CMK (cell line): ENCODE data around the gene DMGDH.
"Not testable (repeated sequence)": the region's sequence is repeated elsewhere in the genome, so short reads cannot be mapped to it uniquely, and the experiment has no call there.

ENCODE experiments used
- DNase-seq: peaks from one replicate; pipeline ENCODE4 v3.0.0-alpha.2; 2010; ENCODE audit warnings: low read depth

Gene DMGDH

GRCh38 chr5:79011219-79011836, 58.1 kb downstream of the DMGDH start:
- DNase-seq: no peak

GRCh38 chr5:79008362-79008761, 61.1 kb downstream of the DMGDH start:
- no peak for DNase-seq

DNA sequence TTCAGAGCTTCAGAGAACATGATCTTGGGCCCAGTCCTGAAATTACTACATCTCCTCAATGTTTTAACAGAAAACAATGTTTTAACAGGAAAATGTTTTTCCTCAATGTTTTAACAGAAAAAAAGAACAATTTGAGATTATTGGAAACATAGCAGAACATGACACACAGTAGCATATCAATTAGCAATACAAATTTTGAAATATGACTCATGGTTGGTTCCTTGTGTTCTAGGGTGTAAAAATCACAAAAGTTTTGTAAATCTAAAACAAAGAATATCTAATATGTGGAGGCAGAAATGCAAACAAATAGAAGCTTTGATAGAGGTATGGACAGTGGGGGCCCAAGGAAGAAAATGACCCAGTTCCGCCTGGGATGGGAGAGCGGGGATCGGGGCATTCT, 61.6 kb downstream of the DMGDH start:
- no peak for DNase-seq

GRCh38 chr5:79005936-79006631, 63.4 kb downstream of the DMGDH start:
- DNase-seq: no peak

GRCh38 chr5:79005151-79005550, 64.3 kb downstream of the DMGDH start:
- DNase-seq: no peak

GRCh38 chr5:79002374-79002773, 67.1 kb downstream of the DMGDH start:
- DNase-seq: no peak

GRCh38 chr5:79001471-79001870, 68.0 kb downstream of the DMGDH start:
- DNase-seq: no peak

DNA sequence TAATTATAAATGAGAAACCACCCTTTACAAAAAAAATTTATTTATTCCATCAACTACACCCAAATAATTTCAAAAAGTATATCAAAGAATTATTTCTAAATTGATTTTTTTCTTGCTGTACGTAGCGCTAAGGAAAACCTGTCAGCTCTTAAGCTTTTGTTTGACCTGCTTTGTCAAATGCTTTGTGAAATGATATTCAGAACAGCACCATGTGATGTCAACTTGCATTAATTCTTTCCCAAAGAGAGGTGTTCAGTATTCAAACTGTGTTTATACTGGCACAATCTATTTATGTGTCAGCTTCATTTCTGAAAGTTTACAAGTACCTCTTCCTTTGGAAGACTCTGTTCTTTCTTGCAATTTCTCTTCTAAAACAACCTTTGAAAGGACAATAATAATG, 72.4 kb downstream of the DMGDH start:
- no peak for DNase-seq

DNA sequence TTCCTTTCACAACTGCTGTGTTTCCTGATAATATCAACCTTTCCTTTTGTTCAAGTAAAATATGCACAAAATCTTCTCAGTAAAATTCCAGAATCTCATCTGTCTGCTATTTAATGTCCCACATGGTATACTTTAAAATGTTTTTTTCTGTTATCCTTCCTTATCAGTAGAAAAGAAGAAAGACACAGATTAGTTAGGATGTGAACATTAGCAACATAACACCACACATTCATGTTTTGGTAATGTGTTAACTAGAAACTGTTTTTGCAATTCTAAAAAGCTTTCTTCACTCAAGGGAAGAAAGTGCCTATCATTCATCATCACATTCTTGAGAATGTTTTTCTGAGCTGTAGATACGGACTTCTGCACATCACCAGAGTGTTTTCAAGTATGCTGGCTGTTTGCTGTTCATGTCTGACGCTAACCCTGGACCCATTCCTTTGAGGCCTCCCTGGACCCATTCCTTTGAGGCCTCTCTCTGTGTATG, 73.9 kb downstream of the DMGDH start:
- DNase-seq: no peak

- no peak for DNase-seq
Observed at GRCh38 chr5:78993165-78993564, 76.3 kb downstream of the DMGDH start.

DNA sequence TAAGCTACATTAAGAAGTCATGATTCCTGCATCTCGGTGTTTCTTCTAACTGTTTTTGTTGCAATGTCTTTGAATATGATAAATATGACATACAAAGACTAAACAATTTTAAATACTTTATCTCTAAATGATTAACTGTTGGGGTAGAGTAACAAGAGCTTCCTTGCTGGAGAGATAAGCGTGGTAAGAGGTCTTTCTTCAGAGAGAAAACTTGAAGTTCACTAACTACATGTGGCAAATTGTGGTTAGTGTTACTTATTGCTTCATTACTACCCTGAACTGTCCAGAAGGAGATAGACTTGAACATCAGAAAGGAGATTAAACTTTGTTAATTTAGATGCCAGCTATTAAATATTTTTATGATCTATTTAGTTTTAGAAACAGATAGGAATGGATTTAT, 77.3 kb downstream of the DMGDH start:
- no peak for DNase-seq

DNA sequence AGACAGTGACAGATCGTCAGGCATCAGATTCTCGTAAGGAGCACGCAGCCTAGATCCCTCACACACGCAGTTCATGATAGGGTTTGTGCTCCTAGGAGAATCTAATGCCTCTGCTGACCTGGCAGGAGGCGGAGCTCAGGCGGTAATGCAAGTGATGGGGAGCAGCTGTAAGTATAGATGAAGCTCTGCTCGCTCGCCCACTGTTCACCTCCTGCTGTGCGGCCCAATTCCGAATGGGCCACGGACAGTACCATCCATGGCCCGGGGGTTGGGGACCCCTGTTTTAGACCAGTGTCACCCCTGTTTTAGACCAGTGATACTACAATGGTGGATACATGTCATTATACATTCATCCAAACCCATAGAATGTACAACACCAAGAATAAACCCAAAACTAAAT, 80.4 kb downstream of the DMGDH start:
- no peak for DNase-seq

GRCh38 chr5:78985725-78986223, 83.7 kb downstream of the DMGDH start:
- DNase-seq: no peak

DNA sequence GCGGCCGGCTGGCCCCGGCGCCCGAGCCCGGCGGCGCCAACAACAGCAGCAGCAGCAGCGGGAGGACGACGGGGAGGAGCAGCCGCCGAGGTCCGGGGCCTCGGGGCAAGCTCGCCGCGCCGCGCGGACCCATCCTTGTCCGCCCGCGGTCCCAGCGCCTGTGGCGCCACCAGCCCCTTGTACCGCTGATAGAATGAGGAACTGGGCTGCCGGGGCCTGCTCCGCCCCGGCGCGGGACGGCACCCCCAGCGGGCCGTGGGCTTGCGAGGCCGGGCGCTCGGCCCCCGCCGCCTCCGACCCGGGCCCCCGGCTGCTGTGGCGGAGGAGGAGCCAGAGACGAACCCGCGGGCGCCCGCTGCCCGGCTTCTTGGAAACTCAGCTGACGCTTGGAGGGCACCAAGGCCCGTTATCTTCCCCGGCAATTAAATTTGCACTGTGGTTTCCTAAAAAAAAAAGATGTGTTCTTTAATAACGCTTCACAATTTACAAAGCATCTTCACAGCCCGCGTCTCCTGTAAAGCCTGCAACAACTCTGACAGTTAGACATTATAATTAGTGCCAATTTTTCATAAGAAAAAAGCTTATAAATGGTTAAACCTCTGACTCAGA, 84.3 kb downstream of the DMGDH start, which contains the start of gene ARSB:
ARSB (minus strand) TSS at position 195 of the 609 bp plus-strand sequence; CDS start at position 133, 62 bp downstream.
- no peak for DNase-seq

DNA sequence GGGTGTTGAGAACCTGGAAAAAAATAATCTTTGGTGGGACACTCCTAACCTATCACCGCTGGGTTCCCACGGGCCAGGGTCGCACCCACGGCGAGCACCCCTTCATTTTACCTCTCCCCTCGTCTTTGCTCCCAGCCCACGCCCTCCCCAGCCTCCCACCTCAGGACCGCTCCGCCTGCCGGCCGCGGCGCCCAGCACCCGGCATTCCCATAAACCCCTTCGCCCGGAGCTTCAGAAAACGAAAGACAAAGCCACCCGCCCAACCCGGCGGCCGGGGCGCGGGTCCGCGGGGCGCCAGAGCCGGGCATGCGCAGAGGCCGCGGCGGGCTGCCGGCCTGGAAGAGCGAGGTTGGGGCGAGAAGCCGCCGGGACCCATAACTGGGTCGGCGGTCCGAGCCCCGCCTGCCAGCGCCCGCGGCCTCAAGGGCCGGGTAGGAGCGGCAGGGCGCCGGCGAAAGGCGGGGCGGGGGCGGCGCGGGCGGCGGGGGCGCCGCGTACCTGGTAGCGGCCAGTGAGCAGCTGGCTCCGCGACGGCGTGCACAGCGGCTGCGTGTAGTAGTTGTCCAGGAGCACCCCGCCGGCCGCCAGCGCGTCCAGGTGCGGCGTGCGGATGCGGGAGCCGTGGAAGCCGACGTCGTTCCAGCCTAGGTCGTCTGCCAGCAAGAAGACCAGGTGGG, 84.9 kb downstream of the DMGDH start:
- peak; percentile 31 for DNase-seq

DNA sequence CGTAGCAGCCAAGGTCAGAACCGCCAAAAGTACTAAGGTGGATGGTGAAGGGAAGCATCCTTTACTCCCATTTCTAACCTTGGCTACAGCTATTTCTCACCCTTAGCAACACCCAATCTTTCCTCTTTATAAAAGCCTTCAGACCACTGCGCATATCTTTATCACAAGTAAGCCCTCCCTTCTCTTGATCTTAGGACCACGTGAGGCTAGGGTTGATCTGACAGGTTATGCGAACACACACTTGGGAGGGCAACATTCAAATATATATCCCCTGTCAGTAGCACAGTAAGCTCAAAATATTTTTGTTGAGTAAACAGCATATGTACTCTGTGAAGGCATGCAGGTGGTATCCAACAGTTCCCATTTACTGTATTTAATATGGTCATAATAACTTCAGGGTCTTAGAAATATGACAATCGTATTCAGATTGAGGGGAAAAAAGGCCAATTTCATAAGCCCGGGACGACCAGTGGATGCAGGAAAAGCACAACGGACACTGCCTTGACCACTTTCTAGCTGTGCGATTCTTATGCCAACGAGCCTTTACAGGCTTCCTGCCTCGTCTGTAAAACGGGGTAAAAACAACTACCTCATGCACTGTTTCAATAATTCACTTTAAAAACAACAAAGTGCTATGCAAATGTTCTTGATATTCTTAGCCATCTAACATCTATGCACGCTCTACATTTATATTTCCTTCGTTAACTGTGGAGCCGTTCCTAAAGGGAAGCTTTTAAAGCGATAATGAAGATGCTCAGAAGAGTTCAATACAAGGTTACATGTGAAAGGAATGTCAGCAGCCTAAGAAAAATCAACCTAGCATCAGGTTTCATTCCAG, 85.7 kb downstream of the DMGDH start:
- DNase-seq: no peak

DNA sequence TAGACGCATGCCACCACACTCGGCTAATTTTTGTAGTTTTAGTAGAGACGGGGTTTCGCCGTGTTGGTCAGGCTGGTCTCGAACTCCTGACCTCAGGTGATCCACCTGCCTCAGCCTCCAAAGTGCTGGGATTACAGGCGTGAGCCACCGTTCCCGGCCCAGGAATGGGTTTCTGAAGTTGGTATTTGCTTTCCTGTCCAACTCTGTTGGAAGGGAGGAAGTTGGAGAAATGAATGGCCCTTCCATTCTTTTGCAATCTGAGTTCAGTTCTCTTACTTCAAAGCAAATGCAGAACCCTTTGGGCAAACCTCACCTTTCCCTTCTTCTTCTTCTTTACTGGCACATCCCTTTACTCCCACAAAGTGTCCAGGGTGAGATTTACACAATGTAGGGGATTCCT, 86.3 kb downstream of the DMGDH start:
- DNase-seq: not testable (repeated sequence)

- no peak for DNase-seq
Observed at GRCh38 chr5:78979909-78980308, 89.6 kb downstream of the DMGDH start.

DNA sequence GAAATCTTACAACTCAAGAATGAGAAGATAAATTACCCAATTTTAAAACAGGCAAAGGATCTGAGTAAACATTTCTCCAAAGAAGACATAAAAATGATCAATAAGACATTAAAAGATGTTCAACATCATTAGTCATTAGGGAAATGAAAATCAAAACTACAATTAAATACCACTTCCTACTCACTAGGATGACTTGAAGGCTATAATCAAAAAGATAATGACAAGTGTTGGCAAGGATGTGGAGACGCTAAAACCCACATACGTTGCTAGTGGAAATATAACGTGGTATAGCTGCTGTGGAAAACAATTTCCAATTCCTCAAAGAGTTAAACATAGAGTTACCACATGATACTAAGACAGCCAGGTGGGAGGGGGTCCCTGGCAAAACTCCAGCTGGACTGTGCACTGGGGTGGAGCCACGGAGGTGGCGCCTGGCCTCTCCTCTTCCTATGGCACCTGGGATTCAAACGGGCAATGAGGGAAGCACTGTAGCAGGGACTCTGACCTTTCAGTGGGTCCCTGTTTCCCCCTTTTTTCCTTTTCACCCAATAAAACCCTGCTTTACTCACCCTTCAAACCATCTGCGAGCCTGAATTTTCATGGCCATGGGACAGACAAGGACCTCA, 90.2 kb downstream of the DMGDH start:
- no peak for DNase-seq

- DNase-seq: no peak
Observed at GRCh38 chr5:78975035-78975434, 94.4 kb downstream of the DMGDH start.

- DNase-seq: no peak
Observed at GRCh38 chr5:78974601-78975000, 94.9 kb downstream of the DMGDH start.
